GM21367 (cell line): ENCODE data around the gene OR51E2.
"Not testable (repeated sequence)": the region's sequence is repeated elsewhere in the genome, so short reads cannot be mapped to it uniquely, and the experiment has no call there.

Experiments
- ATAC-seq: cut with Tn5 transposase; IDR thresholded peaks from one replicate; pipeline ENCODE4 v1.9.1; 2021; ENCODE audit not compliant: unreplicated experiment

OR51E2 gene

GRCh38 chr11:4697585-4697984 lies at the start of gene OR51E2:
OR51E2 (minus strand) TSS chr11:4697853; CDS start chr11:4682711, 15,142 bp downstream.
- no peak for ATAC-seq

GRCh38 chr11:4740735-4741134 lies 43.1 kb upstream of the OR51E2 start:
- ATAC-seq = no peak

GRCh38 chr11:4727171-4727570 lies 29.5 kb upstream of the OR51E2 start:
- no peak for ATAC-seq

- ATAC-seq = not testable (repeated sequence)
Observed at GRCh38 chr11:4722616-4723534, 25.2 kb upstream of the OR51E2 start.

GRCh38 chr11:4714300-4714699 lies 16.6 kb upstream of the OR51E2 start:
- no peak for ATAC-seq

DNA sequence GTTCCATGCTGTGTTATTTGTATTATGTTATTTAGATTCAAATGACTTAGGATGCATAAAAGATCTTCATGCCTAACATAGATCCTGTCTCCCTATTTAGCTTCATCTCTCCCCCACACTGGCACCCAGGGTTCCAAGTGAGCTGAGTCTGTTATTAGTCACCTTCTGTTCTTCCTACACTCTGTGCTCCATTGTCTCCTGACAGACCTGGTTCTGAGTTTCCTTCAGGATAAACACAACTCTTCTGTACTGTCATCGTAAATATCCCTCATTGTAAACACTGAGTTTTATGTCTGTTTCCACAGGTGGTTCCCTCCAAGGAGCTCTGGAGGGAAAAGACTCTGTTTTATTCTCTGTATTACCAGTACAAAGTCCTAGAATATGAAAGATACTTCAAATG lies 15.6 kb upstream of the OR51E2 start:
- ATAC-seq = no peak

- ATAC-seq = no peak
Observed at GRCh38 chr11:4704790-4705334, 7.2 kb upstream of the OR51E2 start.

DNA sequence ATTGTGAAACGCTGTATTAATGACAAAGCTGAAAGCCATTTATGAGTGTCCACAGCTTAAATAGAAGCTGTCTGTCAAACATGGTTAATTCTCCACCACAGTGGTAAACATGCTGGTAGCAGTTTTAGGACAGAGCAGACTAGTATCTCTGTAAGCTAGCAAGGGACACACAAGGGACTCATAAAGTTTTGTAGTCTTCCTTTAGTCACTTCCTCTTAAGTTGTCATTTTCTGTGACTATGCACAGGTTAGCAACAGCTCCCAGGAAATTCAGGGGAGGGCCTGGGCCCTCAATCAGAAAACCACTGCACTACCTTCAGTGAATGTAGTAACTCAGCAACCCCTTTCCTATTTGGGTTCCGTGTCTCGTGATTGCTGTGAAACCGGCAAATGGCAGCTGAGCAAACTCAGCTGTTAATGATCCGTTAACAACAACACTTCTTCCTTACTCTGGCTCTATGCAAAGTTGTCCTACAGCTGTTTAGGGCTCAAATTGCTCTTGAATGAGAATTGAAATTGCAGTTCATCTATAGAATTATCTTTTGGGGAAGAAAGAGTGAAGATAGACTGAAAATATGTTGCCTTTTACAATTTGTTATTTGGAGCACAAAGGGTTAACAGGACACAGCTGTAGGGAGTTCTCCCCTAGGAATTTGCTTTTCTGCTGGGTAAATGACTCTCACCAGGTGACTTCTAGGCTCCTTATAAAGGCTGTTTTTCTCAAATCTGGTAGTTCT lies 6.6 kb upstream of the OR51E2 start, which contains the start of gene MMP26:
TSS of gene MMP26 (plus strand) at position 731 of the 736 bp plus-strand sequence.
- peak; percentile 33 for ATAC-seq

- no peak for ATAC-seq
Observed at GRCh38 chr11:4700436-4700820, 2.8 kb upstream of the OR51E2 start.

- peak; percentile 95 for ATAC-seq
Observed at GRCh38 chr11:4699697-4700435, 2.2 kb upstream of the OR51E2 start.

DNA sequence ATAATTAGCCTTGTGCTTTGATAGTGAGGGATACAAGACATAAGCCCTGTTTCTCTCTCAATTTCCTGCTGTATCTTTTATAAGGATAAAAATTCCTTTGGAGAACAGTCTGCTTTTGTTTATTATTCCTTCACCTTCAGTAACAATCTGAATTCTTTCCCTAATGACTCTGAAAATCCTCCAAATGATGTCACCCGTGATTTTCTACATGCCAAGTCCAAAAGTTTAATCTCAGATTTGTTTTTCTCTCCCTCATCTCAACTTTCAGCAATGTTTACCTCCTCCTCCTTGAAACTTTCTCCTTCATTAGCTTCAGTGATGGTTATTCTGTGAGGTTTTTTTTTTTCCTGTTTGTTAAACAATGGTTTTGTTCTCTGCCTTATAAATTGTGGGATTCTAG lies 2.2 kb downstream of the OR51E2 start:
- ATAC-seq = no peak

GRCh38 chr11:4684631-4685285 lies 12.9 kb downstream of the OR51E2 start:
- ATAC-seq = no peak

DNA sequence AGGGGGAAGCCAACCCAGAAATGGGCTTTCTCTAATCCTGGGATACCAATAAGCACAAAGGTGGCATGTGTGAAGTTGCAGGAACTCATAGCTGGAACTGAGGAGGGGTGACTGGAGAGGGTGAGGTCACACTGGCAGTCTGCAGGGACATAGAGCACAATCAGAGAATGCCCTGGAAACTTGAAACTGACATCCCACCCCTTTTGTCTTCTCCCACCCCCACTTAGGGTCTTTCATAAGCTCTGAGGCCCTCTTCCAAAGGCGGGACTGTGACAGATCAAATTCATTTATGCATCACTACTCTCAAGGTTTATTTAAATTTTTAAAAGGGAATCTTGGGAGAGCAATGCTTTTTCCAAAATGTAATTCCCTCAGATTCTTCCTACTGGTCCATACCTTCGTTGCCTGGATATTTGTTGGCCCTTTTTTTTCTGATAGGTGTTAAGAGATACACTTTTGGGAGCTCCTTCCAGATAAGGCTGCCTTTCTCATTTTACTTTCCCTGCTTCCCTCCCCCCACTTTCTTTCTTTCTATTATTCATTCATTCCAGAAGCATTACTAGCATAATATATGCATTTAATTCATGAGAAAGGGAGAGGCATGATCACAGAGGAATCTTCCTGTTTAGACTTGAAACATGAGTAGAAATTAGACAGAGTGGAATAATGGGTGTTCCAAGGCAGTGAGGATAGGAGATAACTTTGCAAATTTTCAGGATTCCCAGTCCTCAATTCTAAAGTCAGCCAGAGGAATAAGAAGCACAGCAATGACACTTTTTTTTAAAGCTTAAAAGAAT lies 14.8 kb downstream of the OR51E2 start:
- no peak for ATAC-seq

- no peak for ATAC-seq
Observed at GRCh38 chr11:4680341-4680740, 17.3 kb downstream of the OR51E2 start.

GRCh38 chr11:4677948-4678347 lies 19.7 kb downstream of the OR51E2 start:
- no peak for ATAC-seq

- ATAC-seq = no peak
Observed at GRCh38 chr11:4673781-4674180, 23.9 kb downstream of the OR51E2 start.

GRCh38 chr11:4672470-4672869 lies 25.2 kb downstream of the OR51E2 start:
- no peak for ATAC-seq

GRCh38 chr11:4671741-4672140 lies 25.9 kb downstream of the OR51E2 start:
- no peak for ATAC-seq

GRCh38 chr11:4665424-4665823 lies 32.2 kb downstream of the OR51E2 start:
- ATAC-seq = no peak

DNA sequence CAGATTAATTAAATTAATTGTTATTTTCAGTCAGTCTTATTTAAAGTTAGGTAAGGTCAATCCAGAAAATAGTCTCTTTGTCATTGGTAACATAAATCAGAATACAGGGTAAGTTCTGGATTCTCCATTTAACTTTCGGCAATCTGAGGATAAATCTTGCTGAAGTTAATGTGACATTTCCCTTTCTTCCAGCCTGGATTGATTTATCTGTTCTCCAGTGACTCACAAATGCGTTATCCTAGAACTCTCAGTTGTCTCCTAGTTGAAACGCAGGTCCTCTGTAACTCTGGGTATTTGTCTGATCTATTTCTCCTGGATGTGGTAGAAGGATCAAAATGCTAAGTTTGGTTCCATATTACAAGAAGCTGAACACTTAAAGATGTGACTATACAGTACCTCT lies 32.9 kb downstream of the OR51E2 start:
- no peak for ATAC-seq
